IMR-90 (cell line): Measurements from ENCODE around the gene COX19. TPM values are rescaled to one million over a fixed set of nuclear protein-coding genes. Genes with fewer than 3 reads are reported as not detected.

Source experiments
- microRNA-seq, 2 experiments: library from miRNA; stranded (forward) in 1 of 2; unstranded in 1 of 2; fragments of 10-50 nt in 1 of 2; fragments of <30 nt in 1 of 2; gene quantifications in 1 of 2; microRNA quantifications in 1 of 2; one replicate each; pipeline versions ENCODE3 to v1.1.0; 2013 to 2020; ENCODE audit not compliant: insufficient read depth in 1 of 2, insufficient read length in 1 of 2, unreplicated experiment in 1 of 2
- polyA plus RNA-seq, 3 experiments: library from polyadenylated mRNA; depleted of rRNA; stranded (reverse); fragments of >200 nt; gene quantifications; 2 replicates each; pipeline ENCODE4 v1.2.3, GENCODE V29; 2012; ENCODE audit warnings: low replicate concordance in 1 of 3
- small RNA-seq, 5 experiments: library from RNA; depleted of rRNA; stranded (forward); fragments of <200 nt; gene quantifications; one replicate each; pipeline ENCODE3, GENCODE V24; 2012
- total RNA-seq: library from RNA; depleted of rRNA; stranded (reverse); fragments of >200 nt; gene quantifications from 2 replicates; pipeline ENCODE4 v1.2.3, GENCODE V29; 2012; rRNA removed

COX19 gene
- total and polyA plus RNA-seq, 2 of the 4 experiments (the other 2 are of a cell fraction) = 3.9 to 7.3 TPM

Small RNA genes lying within 50 kb of the gene (microRNA-seq; reads per million reads assigned to microRNA genes)
- 501 to 590 reads per million in 2 experiments for gene MIR339

Small RNA genes lying within 50 kb of the gene (small RNA-seq; reads per million reads assigned to genes)
- 7.3 to 1,410 (median 205) reads per million in 5 experiments for gene MIR339

Other genes with a start within 250 kb of the COX19 start
- gene DNAAF5, start 248.8 kb downstream of the COX19 start, total RNA-seq = 12.4 and 13.9 TPM in 2 replicates
- gene DNAAF5, start 248.8 kb downstream of the COX19 start, polyA plus RNA-seq (2012; rRNA removed) = 32.6 and 36.1 TPM in 2 replicates
- 14.7 and 15.2 TPM in 2 replicates for gene PRKAR1B, start 248.3 kb downstream of the COX19 start, total RNA-seq
- gene PRKAR1B, start 248.3 kb downstream of the COX19 start, polyA plus RNA-seq (2012; rRNA removed) = 19.8 and 20.2 TPM in 2 replicates
- 113 and 129 TPM in 2 replicates for gene SUN1, start 143.1 kb downstream of the COX19 start, total RNA-seq
- 155 and 239 TPM in 2 replicates for gene SUN1, start 143.1 kb downstream of the COX19 start, polyA plus RNA-seq (2012; rRNA removed)
- gene GET4, start 99.0 kb downstream of the COX19 start, total RNA-seq = 10.6 and 11.3 TPM in 2 replicates
- 30.9 and 37.2 TPM in 2 replicates for gene GET4, start 99.0 kb downstream of the COX19 start, polyA plus RNA-seq (2012; rRNA removed)
- gene ADAP1, start 20.9 kb downstream of the COX19 start, total RNA-seq = 1.4 and 2.2 TPM in 2 replicates
- 1.9 and 2.0 TPM in 2 replicates for gene ADAP1, start 20.9 kb downstream of the COX19 start, polyA plus RNA-seq (2012; rRNA removed)
- gene CYP2W1, start 7.6 kb upstream of the COX19 start, total RNA-seq = not detected in 2 replicates
- gene CYP2W1, start 7.6 kb upstream of the COX19 start, polyA plus RNA-seq (2012; rRNA removed) = not detected in 2 replicates
- gene GPR146, start 69.0 kb upstream of the COX19 start, total RNA-seq = 0.83 and 2.2 TPM in 2 replicates
- 2.5 and 3.4 TPM in 2 replicates for gene GPR146, start 69.0 kb upstream of the COX19 start, polyA plus RNA-seq (2012; rRNA removed)
- 2.0 and 2.2 TPM in 2 replicates for gene GPER1, start 112.6 kb upstream of the COX19 start, total RNA-seq
- gene GPER1, start 112.6 kb upstream of the COX19 start, polyA plus RNA-seq (2012; rRNA removed) = 5.8 and 6.3 TPM in 2 replicates
- gene ZFAND2A, start 184.6 kb upstream of the COX19 start, total RNA-seq = 9.4 and 11.8 TPM in 2 replicates
- gene ZFAND2A, start 184.6 kb upstream of the COX19 start, polyA plus RNA-seq (2012; rRNA removed) = 25.9 and 28.7 TPM in 2 replicates